Measurements from ENCODE around the gene CELSR3.

The CELSR3 gene, protein sequence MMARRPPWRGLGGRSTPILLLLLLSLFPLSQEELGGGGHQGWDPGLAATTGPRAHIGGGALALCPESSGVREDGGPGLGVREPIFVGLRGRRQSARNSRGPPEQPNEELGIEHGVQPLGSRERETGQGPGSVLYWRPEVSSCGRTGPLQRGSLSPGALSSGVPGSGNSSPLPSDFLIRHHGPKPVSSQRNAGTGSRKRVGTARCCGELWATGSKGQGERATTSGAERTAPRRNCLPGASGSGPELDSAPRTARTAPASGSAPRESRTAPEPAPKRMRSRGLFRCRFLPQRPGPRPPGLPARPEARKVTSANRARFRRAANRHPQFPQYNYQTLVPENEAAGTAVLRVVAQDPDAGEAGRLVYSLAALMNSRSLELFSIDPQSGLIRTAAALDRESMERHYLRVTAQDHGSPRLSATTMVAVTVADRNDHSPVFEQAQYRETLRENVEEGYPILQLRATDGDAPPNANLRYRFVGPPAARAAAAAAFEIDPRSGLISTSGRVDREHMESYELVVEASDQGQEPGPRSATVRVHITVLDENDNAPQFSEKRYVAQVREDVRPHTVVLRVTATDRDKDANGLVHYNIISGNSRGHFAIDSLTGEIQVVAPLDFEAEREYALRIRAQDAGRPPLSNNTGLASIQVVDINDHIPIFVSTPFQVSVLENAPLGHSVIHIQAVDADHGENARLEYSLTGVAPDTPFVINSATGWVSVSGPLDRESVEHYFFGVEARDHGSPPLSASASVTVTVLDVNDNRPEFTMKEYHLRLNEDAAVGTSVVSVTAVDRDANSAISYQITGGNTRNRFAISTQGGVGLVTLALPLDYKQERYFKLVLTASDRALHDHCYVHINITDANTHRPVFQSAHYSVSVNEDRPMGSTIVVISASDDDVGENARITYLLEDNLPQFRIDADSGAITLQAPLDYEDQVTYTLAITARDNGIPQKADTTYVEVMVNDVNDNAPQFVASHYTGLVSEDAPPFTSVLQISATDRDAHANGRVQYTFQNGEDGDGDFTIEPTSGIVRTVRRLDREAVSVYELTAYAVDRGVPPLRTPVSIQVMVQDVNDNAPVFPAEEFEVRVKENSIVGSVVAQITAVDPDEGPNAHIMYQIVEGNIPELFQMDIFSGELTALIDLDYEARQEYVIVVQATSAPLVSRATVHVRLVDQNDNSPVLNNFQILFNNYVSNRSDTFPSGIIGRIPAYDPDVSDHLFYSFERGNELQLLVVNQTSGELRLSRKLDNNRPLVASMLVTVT (N-terminal part only)

DNA sequence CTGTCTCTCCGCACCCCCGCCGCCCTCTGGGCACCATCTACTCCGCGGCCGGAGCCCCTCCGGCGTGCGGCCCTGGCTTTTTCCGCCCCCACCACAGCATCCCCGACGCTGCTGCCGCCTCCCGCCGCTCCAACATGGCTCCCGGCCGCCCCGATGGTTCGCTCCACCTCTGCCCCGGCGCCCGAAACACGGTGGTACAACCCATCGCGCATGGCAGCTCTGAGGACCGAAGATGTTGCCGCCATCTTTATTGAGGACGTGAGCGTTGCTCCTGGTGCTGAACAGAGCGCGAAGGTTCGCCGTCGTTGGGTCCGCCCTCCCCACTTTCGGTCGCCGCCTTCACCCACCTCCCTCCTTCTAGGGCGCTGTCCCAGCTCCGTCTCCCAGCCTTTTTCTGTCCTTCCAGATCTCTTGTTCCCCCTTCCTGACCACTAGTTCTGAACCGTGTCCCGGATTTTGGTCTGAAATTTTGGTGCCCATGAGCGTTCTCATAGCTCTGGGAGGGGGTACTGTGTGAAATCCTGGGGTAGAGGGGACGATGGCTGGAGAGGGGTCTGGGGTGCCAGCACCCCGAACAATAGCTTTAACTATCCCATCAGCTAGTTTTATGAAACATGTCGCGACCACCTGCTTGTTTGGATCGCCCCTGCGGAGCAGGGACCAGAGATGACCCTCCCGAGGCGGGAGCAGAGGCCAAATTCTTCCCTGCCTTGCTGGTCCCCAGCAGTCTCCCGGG lies at the start of gene CELSR3:
Gene CELSR3, minus strand, starts transcription at position 134 of the 736 bp plus-strand sequence. CDS start 252 bp downstream, outside the sequence.
- TF ChIP-seq YY1 (IDR thresholded peaks at IDR 0.05; ENCODE audit: low read depth) (peak; percentile 96), TAF1 (IDR thresholded peaks at IDR 0.05; ENCODE audit: low read depth) (peak; percentile 53; the same call in 1 of the 2 replicates), EP300 (IDR thresholded peaks at IDR 0.05; ENCODE audit: borderline replicate concordance) (0 out of 2 replicates have a peak, but pooled peaks have one; percentile 6), CEBPB (IDR thresholded peaks at IDR 0.05) (no peak), CREB1 (IDR thresholded peaks at IDR 0.05; ENCODE audit: low read depth) (no peak), FOXM1 (IDR thresholded peaks at IDR 0.05; ENCODE audit: borderline replicate concordance, low read depth) (no peak)
- TF ChIP-seq, protein P1, sequence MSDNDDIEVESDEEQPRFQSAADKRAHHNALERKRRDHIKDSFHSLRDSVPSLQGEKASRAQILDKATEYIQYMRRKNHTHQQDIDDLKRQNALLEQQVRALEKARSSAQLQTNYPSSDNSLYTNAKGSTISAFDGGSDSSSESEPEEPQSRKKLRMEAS (IDR thresholded peaks at IDR 0.05) = peak; percentile 67; the same call in 1 of the 2 replicates
- TF ChIP-seq, protein P2, sequence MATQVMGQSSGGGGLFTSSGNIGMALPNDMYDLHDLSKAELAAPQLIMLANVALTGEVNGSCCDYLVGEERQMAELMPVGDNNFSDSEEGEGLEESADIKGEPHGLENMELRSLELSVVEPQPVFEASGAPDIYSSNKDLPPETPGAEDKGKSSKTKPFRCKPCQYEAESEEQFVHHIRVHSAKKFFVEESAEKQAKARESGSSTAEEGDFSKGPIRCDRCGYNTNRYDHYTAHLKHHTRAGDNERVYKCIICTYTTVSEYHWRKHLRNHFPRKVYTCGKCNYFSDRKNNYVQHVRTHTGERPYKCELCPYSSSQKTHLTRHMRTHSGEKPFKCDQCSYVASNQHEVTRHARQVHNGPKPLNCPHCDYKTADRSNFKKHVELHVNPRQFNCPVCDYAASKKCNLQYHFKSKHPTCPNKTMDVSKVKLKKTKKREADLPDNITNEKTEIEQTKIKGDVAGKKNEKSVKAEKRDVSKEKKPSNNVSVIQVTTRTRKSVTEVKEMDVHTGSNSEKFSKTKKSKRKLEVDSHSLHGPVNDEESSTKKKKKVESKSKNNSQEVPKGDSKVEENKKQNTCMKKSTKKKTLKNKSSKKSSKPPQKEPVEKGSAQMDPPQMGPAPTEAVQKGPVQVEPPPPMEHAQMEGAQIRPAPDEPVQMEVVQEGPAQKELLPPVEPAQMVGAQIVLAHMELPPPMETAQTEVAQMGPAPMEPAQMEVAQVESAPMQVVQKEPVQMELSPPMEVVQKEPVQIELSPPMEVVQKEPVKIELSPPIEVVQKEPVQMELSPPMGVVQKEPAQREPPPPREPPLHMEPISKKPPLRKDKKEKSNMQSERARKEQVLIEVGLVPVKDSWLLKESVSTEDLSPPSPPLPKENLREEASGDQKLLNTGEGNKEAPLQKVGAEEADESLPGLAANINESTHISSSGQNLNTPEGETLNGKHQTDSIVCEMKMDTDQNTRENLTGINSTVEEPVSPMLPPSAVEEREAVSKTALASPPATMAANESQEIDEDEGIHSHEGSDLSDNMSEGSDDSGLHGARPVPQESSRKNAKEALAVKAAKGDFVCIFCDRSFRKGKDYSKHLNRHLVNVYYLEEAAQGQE (IDR thresholded peaks at IDR 0.05; ENCODE audit: low read depth) = peak; percentile 59

DNA sequence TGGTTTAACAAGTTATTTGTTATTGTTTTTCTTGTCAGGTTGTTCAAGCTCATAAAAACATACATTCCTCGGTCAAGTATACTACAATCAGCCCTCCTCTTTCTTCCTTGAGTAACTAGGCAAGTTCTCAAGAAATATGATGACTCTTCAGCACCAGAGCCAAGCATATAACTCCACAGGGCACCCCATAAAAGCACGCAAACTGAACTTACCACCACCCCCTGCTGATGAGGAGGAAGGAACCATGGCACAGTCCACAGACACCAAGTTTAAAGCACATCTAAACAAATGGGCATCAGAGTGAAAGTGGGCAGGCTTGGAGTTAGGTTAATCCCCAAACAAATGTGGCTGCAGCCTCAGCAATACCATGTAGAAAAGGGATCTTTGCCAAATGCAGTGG lies 49.0 kb upstream of the CELSR3 start:
- TF ChIP-seq, protein P2 (IDR thresholded peaks at IDR 0.05; ENCODE audit: low read depth) = no peak
- TF ChIP-seq, protein P1 (IDR thresholded peaks at IDR 0.05) = no peak
- TF ChIP-seq TEAD4 (IDR thresholded peaks at IDR 0.05) (no peak), EGR1 (IDR thresholded peaks at IDR 0.05) (no peak), EP300 (IDR thresholded peaks at IDR 0.05; ENCODE audit: borderline replicate concordance) (no peak), ZBTB7A (IDR thresholded peaks at IDR 0.05; ENCODE audit: low read depth) (no peak), CEBPB (IDR thresholded peaks at IDR 0.05) (no peak), TCF12 (IDR thresholded peaks at IDR 0.05; ENCODE audit: low read depth) (no peak), YY1 (IDR thresholded peaks at IDR 0.05; ENCODE audit: low read depth) (no peak), CREB1 (IDR thresholded peaks at IDR 0.05; ENCODE audit: low read depth) (no peak), FOXM1 (IDR thresholded peaks at IDR 0.05; ENCODE audit: borderline replicate concordance, low read depth) (no peak), NFIC (IDR thresholded peaks at IDR 0.05) (no peak), RAD21 (IDR thresholded peaks at IDR 0.05; ENCODE audit: low read depth) (no peak), TAF1 (IDR thresholded peaks at IDR 0.05; ENCODE audit: low read depth) (no peak)
- TF ChIP-seq, protein P3, sequence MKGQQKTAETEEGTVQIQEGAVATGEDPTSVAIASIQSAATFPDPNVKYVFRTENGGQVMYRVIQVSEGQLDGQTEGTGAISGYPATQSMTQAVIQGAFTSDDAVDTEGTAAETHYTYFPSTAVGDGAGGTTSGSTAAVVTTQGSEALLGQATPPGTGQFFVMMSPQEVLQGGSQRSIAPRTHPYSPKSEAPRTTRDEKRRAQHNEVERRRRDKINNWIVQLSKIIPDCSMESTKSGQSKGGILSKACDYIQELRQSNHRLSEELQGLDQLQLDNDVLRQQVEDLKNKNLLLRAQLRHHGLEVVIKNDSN (IDR thresholded peaks at IDR 0.05) = no peak

DNA sequence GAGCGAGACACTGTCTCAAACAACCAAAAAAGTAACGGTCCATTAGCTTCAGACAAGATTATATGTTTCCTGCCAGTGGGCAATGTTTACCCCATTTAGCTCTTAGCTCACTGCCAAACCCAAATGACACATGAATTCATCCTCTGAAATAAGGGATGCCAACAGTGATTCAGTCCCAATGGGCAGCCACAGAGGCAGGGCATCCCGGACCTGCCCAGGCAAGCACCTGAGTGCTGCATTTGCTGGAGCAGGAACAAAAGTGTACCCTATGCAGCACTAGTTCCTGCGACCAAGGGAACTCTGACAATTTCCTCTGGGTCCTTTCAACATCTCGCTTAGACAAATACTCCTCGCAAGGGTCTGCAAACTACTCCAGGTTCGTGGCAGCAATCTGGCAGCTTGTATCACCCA lies 46.4 kb upstream of the CELSR3 start:
- no peak for TF ChIP-seq FOXM1 (IDR thresholded peaks at IDR 0.05; ENCODE audit: borderline replicate concordance, low read depth)
- TF ChIP-seq, protein P3 (IDR thresholded peaks at IDR 0.05) = no peak
- TF ChIP-seq CEBPB (IDR thresholded peaks at IDR 0.05) = no peak
- no peak for TF ChIP-seq TCF12 (IDR thresholded peaks at IDR 0.05; ENCODE audit: low read depth)
- TF ChIP-seq YY1 (IDR thresholded peaks at IDR 0.05; ENCODE audit: low read depth) = no peak
- TF ChIP-seq, protein P1 (IDR thresholded peaks at IDR 0.05) = no peak
- no peak for TF ChIP-seq RAD21 (IDR thresholded peaks at IDR 0.05; ENCODE audit: low read depth)
- no peak for TF ChIP-seq EGR1 (IDR thresholded peaks at IDR 0.05)
- no peak for TF ChIP-seq CREB1 (IDR thresholded peaks at IDR 0.05; ENCODE audit: low read depth)
- no peak for TF ChIP-seq NFIC (IDR thresholded peaks at IDR 0.05)
- no peak for TF ChIP-seq ZBTB7A (IDR thresholded peaks at IDR 0.05; ENCODE audit: low read depth)
